Measurements from ENCODE around the gene ZBTB43.

ZBTB43 gene

GRCh38 chr9:126804198-126804695, 593 bp upstream of the ZBTB43 start:
- H2BK12ac ChIP-seq (ENCODE audit: low read length): no peak overlapping the region
- H3K9ac ChIP-seq (ENCODE audit: low read depth, low read length, poor library complexity): peak overlapping the region; percentile 75
- peak overlapping the region; percentile 63 for H3K4me2 ChIP-seq (ENCODE audit: insufficient read depth, low read length, poor library complexity, severe bottlenecking)
- H2AK5ac ChIP-seq (ENCODE audit: low read depth, low read length): no peak overlapping the region
- peaks cover 6 to 13% of the 10 kb centered on the region in 2 donors for H3K4me1 ChIP-seq (ENCODE audit: control insufficient read depth in 2 of 2, insufficient read depth in 1 of 2, low read depth in 1 of 2, low read length in 2 of 2)
- H3K23ac ChIP-seq (ENCODE audit: low read depth, low read length, poor library complexity): no peak overlapping the region
- H4K91ac ChIP-seq (ENCODE audit: low read depth, low read length, poor library complexity): no peak overlapping the region
- no peaks in the 10 kb centered on the region for H3K9me3 ChIP-seq (replicated peaks in 1 of 2; ENCODE audit: control insufficient read depth in 2 of 2, insufficient read depth in 1 of 2, low read depth in 1 of 2, low read length in 2 of 2)
- H3K4ac ChIP-seq (ENCODE audit: low read length): no peak overlapping the region
- DNase-seq (ENCODE audit: low spot score): no peak
- no peak overlapping the region for H2BK120ac ChIP-seq (ENCODE audit: low read depth, low read length)
- peak overlapping the region; percentile 75 to 77 for H3K4me3 ChIP-seq (ENCODE audit: low read length in 2 of 2)
- H3K79me1 ChIP-seq (ENCODE audit: low read depth, low read length): no peaks in the 10 kb centered on the region
- H2AFZ ChIP-seq (ENCODE audit: low read length): peak overlapping the region; percentile 96
- peaks cover 2 to 16% of the 10 kb centered on the region in 2 donors for H3K36me3 ChIP-seq (replicated peaks in 1 of 2; ENCODE audit: control insufficient read depth in 2 of 2, insufficient read depth in 2 of 2, low read length in 2 of 2)
- H2BK15ac ChIP-seq (ENCODE audit: low read length): no peak overlapping the region
- H3K27ac ChIP-seq (replicated peaks; ENCODE audit: low read length): no peak overlapping the region
- H3K27me3 ChIP-seq (ENCODE audit: control insufficient read depth in 3 of 3, insufficient read depth in 3 of 3, low read depth in 1 of 3, low read length in 3 of 3): no peaks in the 10 kb centered on the region
- peak overlapping the region; percentile 33 for H3K18ac ChIP-seq (ENCODE audit: low read length)
- WGBS, 2 donors (ENCODE audit: extremely low coverage in 2 of 2, insufficient read length in 2 of 2, insufficient replicate concordance in 1 of 2): 100% methylated on average over 2 of the region's 16 CpGs; no CpG with 5 or more reads in 1 of the 2 donors
- no peak overlapping the region for H3K14ac ChIP-seq (ENCODE audit: low read length)
- no peak overlapping the region for H4K8ac ChIP-seq (ENCODE audit: low read depth, low read length)
- no peak overlapping the region for H2BK5ac ChIP-seq (ENCODE audit: low read length)

- H4K8ac ChIP-seq (ENCODE audit: low read depth, low read length): no peak overlapping the region
- H2BK15ac ChIP-seq (ENCODE audit: low read length): no peak overlapping the region
- no peak overlapping the region for H3K14ac ChIP-seq (ENCODE audit: low read length)
- no peak overlapping the region for H2BK5ac ChIP-seq (ENCODE audit: low read length)
- H3K36me3 ChIP-seq (replicated peaks in 1 of 2; ENCODE audit: control insufficient read depth in 2 of 2, insufficient read depth in 2 of 2, low read length in 2 of 2): peaks cover 2 to 29% of the 10 kb centered on the region in 2 donors
- H2BK120ac ChIP-seq (ENCODE audit: low read depth, low read length): no peak overlapping the region
- H2AFZ ChIP-seq (ENCODE audit: low read length): peak overlapping the region; percentile 96
- H2BK12ac ChIP-seq (ENCODE audit: low read length): no peak overlapping the region
- no peak overlapping the region for H3K18ac ChIP-seq (ENCODE audit: low read length)
- no peaks in the 10 kb centered on the region for H3K9me3 ChIP-seq (replicated peaks in 1 of 2; ENCODE audit: control insufficient read depth in 2 of 2, insufficient read depth in 1 of 2, low read depth in 1 of 2, low read length in 2 of 2)
- no peak overlapping the region for H4K91ac ChIP-seq (ENCODE audit: low read depth, low read length, poor library complexity)
- DNase-seq (ENCODE audit: low spot score): no peak
- H3K27ac ChIP-seq (replicated peaks; ENCODE audit: low read length): no peak overlapping the region
- no peak overlapping the region for H3K4ac ChIP-seq (ENCODE audit: low read length)
- no peaks in the 10 kb centered on the region for H3K27me3 ChIP-seq (ENCODE audit: control insufficient read depth in 3 of 3, insufficient read depth in 3 of 3, low read depth in 1 of 3, low read length in 3 of 3)
- H3K9ac ChIP-seq (ENCODE audit: low read depth, low read length, poor library complexity): peak overlapping the region; percentile 98
- H3K79me1 ChIP-seq (ENCODE audit: low read depth, low read length): no peaks in the 10 kb centered on the region
- no CpG with 5 or more reads among the region's 8 CpGs for WGBS, 2 donors (ENCODE audit: extremely low coverage in 2 of 2, insufficient read length in 2 of 2, insufficient replicate concordance in 1 of 2)
- H3K4me2 ChIP-seq (ENCODE audit: insufficient read depth, low read length, poor library complexity, severe bottlenecking): peak overlapping the region; percentile 60
- peak overlapping the region; percentile 75 to 95 for H3K4me3 ChIP-seq (ENCODE audit: low read length in 2 of 2)
- peaks cover 6 to 13% of the 10 kb centered on the region in 2 donors for H3K4me1 ChIP-seq (ENCODE audit: control insufficient read depth in 2 of 2, insufficient read depth in 1 of 2, low read depth in 1 of 2, low read length in 2 of 2)
- peak overlapping the region; percentile 87 for H3K23ac ChIP-seq (ENCODE audit: low read depth, low read length, poor library complexity)
- no peak overlapping the region for H2AK5ac ChIP-seq (ENCODE audit: low read depth, low read length)
These were observed 868 bp downstream of the ZBTB43 start for GRCh38 chr9:126805554-126806262.

GRCh38 chr9:126806336-126806735, 1.5 kb downstream of the ZBTB43 start:
- no peak overlapping the region for H3K14ac ChIP-seq (ENCODE audit: low read length)
- no peak overlapping the region for H2AFZ ChIP-seq (ENCODE audit: low read length)
- H2BK12ac ChIP-seq (ENCODE audit: low read length): no peak overlapping the region
- H2BK120ac ChIP-seq (ENCODE audit: low read depth, low read length): no peak overlapping the region
- H3K9me3 ChIP-seq (replicated peaks in 1 of 2; ENCODE audit: control insufficient read depth in 2 of 2, insufficient read depth in 1 of 2, low read depth in 1 of 2, low read length in 2 of 2): no peaks in the 10 kb centered on the region
- H4K8ac ChIP-seq (ENCODE audit: low read depth, low read length): no peak overlapping the region
- no peak overlapping the region for H4K91ac ChIP-seq (ENCODE audit: low read depth, low read length, poor library complexity)
- no peak overlapping the region for H2AK5ac ChIP-seq (ENCODE audit: low read depth, low read length)
- H2BK5ac ChIP-seq (ENCODE audit: low read length): no peak overlapping the region
- peaks cover 2 to 36% of the 10 kb centered on the region in 2 donors for H3K36me3 ChIP-seq (replicated peaks in 1 of 2; ENCODE audit: control insufficient read depth in 2 of 2, insufficient read depth in 2 of 2, low read length in 2 of 2)
- H3K4me1 ChIP-seq (ENCODE audit: control insufficient read depth in 2 of 2, insufficient read depth in 1 of 2, low read depth in 1 of 2, low read length in 2 of 2): peaks cover 6 to 13% of the 10 kb centered on the region in 2 donors
- H3K4ac ChIP-seq (ENCODE audit: low read length): no peak overlapping the region
- no peak overlapping the region for H3K4me2 ChIP-seq (ENCODE audit: insufficient read depth, low read length, poor library complexity, severe bottlenecking)
- no CpG with 5 or more reads among the region's 2 CpGs for WGBS, 2 donors (ENCODE audit: extremely low coverage in 2 of 2, insufficient read length in 2 of 2, insufficient replicate concordance in 1 of 2)
- H3K79me1 ChIP-seq (ENCODE audit: low read depth, low read length): no peaks in the 10 kb centered on the region
- H3K23ac ChIP-seq (ENCODE audit: low read depth, low read length, poor library complexity): no peak overlapping the region
- no peak overlapping the region for H3K18ac ChIP-seq (ENCODE audit: low read length)
- H2BK15ac ChIP-seq (ENCODE audit: low read length): no peak overlapping the region
- DNase-seq (ENCODE audit: low spot score): no peak
- H3K9ac ChIP-seq (ENCODE audit: low read depth, low read length, poor library complexity): no peak overlapping the region
- H3K27me3 ChIP-seq (ENCODE audit: control insufficient read depth in 3 of 3, insufficient read depth in 3 of 3, low read depth in 1 of 3, low read length in 3 of 3): no peaks in the 10 kb centered on the region
- no peak overlapping the region for H3K4me3 ChIP-seq (ENCODE audit: low read length in 2 of 2)
- H3K27ac ChIP-seq (replicated peaks; ENCODE audit: low read length): no peak overlapping the region

GRCh38 chr9:126809068-126809467, 4.2 kb downstream of the ZBTB43 start:
- H3K79me1 ChIP-seq (ENCODE audit: low read depth, low read length): no peaks in the 10 kb centered on the region
- no peak overlapping the region for H2AK5ac ChIP-seq (ENCODE audit: low read depth, low read length)
- H2BK120ac ChIP-seq (ENCODE audit: low read depth, low read length): no peak overlapping the region
- H3K27me3 ChIP-seq (ENCODE audit: control insufficient read depth in 3 of 3, insufficient read depth in 3 of 3, low read depth in 1 of 3, low read length in 3 of 3): no peaks in the 10 kb centered on the region
- H3K36me3 ChIP-seq (replicated peaks in 1 of 2; ENCODE audit: control insufficient read depth in 2 of 2, insufficient read depth in 2 of 2, low read length in 2 of 2): peaks cover 8 to 62% of the 10 kb centered on the region in 2 donors
- H3K14ac ChIP-seq (ENCODE audit: low read length): no peak overlapping the region
- H3K9ac ChIP-seq (ENCODE audit: low read depth, low read length, poor library complexity): no peak overlapping the region
- H3K9me3 ChIP-seq (replicated peaks in 1 of 2; ENCODE audit: control insufficient read depth in 2 of 2, insufficient read depth in 1 of 2, low read depth in 1 of 2, low read length in 2 of 2): peaks cover 0 to 4% of the 10 kb centered on the region in 2 donors
- no peak overlapping the region for H2BK12ac ChIP-seq (ENCODE audit: low read length)
- peaks cover 6 to 13% of the 10 kb centered on the region in 2 donors for H3K4me1 ChIP-seq (ENCODE audit: control insufficient read depth in 2 of 2, insufficient read depth in 1 of 2, low read depth in 1 of 2, low read length in 2 of 2)
- H3K4me2 ChIP-seq (ENCODE audit: insufficient read depth, low read length, poor library complexity, severe bottlenecking): no peak overlapping the region
- H3K23ac ChIP-seq (ENCODE audit: low read depth, low read length, poor library complexity): no peak overlapping the region
- H2BK15ac ChIP-seq (ENCODE audit: low read length): no peak overlapping the region
- H2AFZ ChIP-seq (ENCODE audit: low read length): no peak overlapping the region
- H3K4me3 ChIP-seq (ENCODE audit: low read length in 2 of 2): no peak overlapping the region
- H4K8ac ChIP-seq (ENCODE audit: low read depth, low read length): no peak overlapping the region
- H4K91ac ChIP-seq (ENCODE audit: low read depth, low read length, poor library complexity): no peak overlapping the region
- H2BK5ac ChIP-seq (ENCODE audit: low read length): no peak overlapping the region
- no peak for DNase-seq (ENCODE audit: low spot score)
- H3K18ac ChIP-seq (ENCODE audit: low read length): no peak overlapping the region
- H3K4ac ChIP-seq (ENCODE audit: low read length): no peak overlapping the region
- no peak overlapping the region for H3K27ac ChIP-seq (replicated peaks; ENCODE audit: low read length)
- no CpG with 5 or more reads among the region's 3 CpGs for WGBS, 2 donors (ENCODE audit: extremely low coverage in 2 of 2, insufficient read length in 2 of 2, insufficient replicate concordance in 1 of 2)
